Left ventricle myocardium inferior (tissue), 1 donor: ENCODE measurements around the gene COL1A1. TPM values are rescaled to one million over a fixed set of nuclear protein-coding genes. Genes with fewer than 3 reads are reported as not detected.
A peak's percentile ranks its signal among the peaks of the same experiment; 100 is the strongest.

Source experiments
- DNase-seq: peaks from one replicate; pipeline ENCODE4 v3.0.0-alpha.2; 2020
- H3K27ac ChIP-seq: fragments of 200-600 bp; replicated peaks from 2 replicates; pipeline ENCODE4 v1.8.0; 2021
- H3K27me3 ChIP-seq: fragments of 200-600 bp; 2 replicates; pipeline ENCODE4 v1.8.0; 2021; ENCODE audit warnings: low read depth
- H3K36me3 ChIP-seq: fragments of 200-600 bp; 2 replicates; pipeline ENCODE4 v1.8.0; 2021
- H3K4me1 ChIP-seq: fragments of 200-600 bp; 2 replicates; pipeline ENCODE4 v1.8.0; 2021
- H3K4me3 ChIP-seq: fragments of 200-600 bp; 2 replicates; pipeline ENCODE4 v1.8.0; 2021; ENCODE audit warnings: mild to moderate bottlenecking, moderate library complexity
- H3K9me3 ChIP-seq: fragments of 200-600 bp; replicated peaks from 2 replicates; pipeline ENCODE4 v1.8.0; 2021
- CTCF ChIP-seq: fragments of 200-600 bp; IDR thresholded peaks from 2 replicates; pipeline ENCODE4 v1.8.0; 2021; ENCODE audit warnings: antibody characterized with exemption, mild to moderate bottlenecking, borderline replicate concordance
- intact Hi-C: fragments of 100-400 bp; cut with micrococcal nuclease; formaldehyde crosslinking; loops from one replicate; pipeline ENCODE4 v1.11.0; 2022
- total RNA-seq: library from RNA; stranded (reverse); fragmentation: NEBNext Ultra II Directional; extraction: Animal tissue kit (Norgen Biotek cat#: 25700); gene quantifications from one replicate; pipeline ENCODE4 v1.2.1, GENCODE V29; 2021
- donor health status: DM: no; HTN: yes; CAD: no; lungs with severe emphysema.

COL1A1 gene
- total RNA-seq, 1 donor from 2014 or later, result 45.8 TPM

GRCh38 chr17:50196826-50197225, 4.6 kb downstream of the COL1A1 start:
- intact Hi-C loops, result no loop called here
- no peaks in the 10 kb centered on the region for H3K9me3 ChIP-seq
- TF ChIP-seq CTCF, result no peak
- H3K4me1 ChIP-seq, result peaks cover 42% of the 10 kb centered on the region
- H3K4me3 ChIP-seq, result no peak overlapping the region
- H3K36me3 ChIP-seq, result peaks cover 61% of the 10 kb centered on the region
- DNase-seq, result no peak
- peaks cover 23% of the 10 kb centered on the region for H3K27me3 ChIP-seq
- peak overlapping the region; percentile 34 for H3K27ac ChIP-seq

- Histone ChIP-seq H3K9me3 (no peaks in the 10 kb centered on the region), H3K27me3 (peaks cover 15% of the 10 kb centered on the region), H3K27ac (no peak overlapping the region), H3K4me3 (no peak overlapping the region), H3K36me3 (peaks cover 69% of the 10 kb centered on the region), H3K4me1 (peaks cover 39% of the 10 kb centered on the region)
- intact Hi-C loops, result no loop called here
- no peak for DNase-seq
- TF ChIP-seq CTCF, result no peak
Observed at GRCh38 chr17:50196036-50196435, 5.4 kb downstream of the COL1A1 start.

- no peak overlapping the region for H3K4me3 ChIP-seq
- no peaks in the 10 kb centered on the region for H3K9me3 ChIP-seq
- intact Hi-C loops, result no loop called here
- no peak overlapping the region for H3K27ac ChIP-seq
- H3K27me3 ChIP-seq, result peaks cover 11% of the 10 kb centered on the region
- H3K4me1 ChIP-seq, result peaks cover 31% of the 10 kb centered on the region
- TF ChIP-seq CTCF, result no peak
- DNase-seq, result no peak
- H3K36me3 ChIP-seq, result peaks cover 77% of the 10 kb centered on the region
Observed at GRCh38 chr17:50194934-50195865, 6.2 kb downstream of the COL1A1 start.

GRCh38 chr17:50194140-50194933, 7.1 kb downstream of the COL1A1 start:
- no peak for TF ChIP-seq CTCF
- no peak overlapping the region for H3K4me3 ChIP-seq
- peaks cover 4% of the 10 kb centered on the region for H3K27me3 ChIP-seq
- no peak overlapping the region for H3K27ac ChIP-seq
- intact Hi-C loops, result no loop called here
- peaks cover 23% of the 10 kb centered on the region for H3K4me1 ChIP-seq
- DNase-seq, result no peak
- peaks cover 84% of the 10 kb centered on the region for H3K36me3 ChIP-seq
- H3K9me3 ChIP-seq, result no peaks in the 10 kb centered on the region

- Histone ChIP-seq H3K36me3 (peaks cover 97% of the 10 kb centered on the region), H3K27ac (no peak overlapping the region), H3K4me3 (no peak overlapping the region), H3K27me3 (no peaks in the 10 kb centered on the region), H3K4me1 (peaks cover 7% of the 10 kb centered on the region), H3K9me3 (no peaks in the 10 kb centered on the region)
- DNase-seq, result no peak
- intact Hi-C loops, result no loop called here
- TF ChIP-seq CTCF, result no peak
Observed at GRCh38 chr17:50192618-50193291, 8.7 kb downstream of the COL1A1 start.
